Measurements from ENCODE around the gene ENOSF1.

DNA sequence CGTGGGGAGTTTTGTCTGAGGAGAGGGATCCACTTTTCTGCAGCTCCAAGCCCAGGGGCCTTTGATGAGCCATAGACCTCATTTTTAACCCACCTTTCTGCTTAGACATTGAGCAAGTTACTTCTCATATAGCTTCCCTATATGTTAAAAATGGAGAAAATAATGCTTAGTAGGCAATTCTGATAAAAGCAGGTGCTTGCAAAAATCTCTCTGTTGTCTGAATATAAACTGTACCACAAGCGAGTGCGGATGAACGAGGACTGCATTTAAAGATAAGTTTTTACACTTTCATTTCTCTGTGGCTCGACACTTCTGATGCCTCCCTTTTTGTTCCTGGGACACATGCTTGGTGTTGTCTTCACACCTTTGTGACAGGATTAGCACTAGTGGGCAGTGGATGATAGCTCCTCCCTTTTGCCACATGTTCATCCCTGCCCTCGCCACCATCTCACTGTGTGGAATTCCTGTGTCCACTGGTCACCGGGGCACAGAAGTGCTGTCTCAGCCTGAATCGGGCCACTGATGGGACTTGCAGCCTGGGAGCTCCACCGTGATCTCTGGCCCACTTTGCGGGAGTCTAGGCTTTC lies 53.4 kb downstream of the ENOSF1 start:
- TF ChIP-seq CTCF (IDR thresholded peaks at IDR 0.05; ENCODE audit: insufficient read depth, low read length, poor library complexity, severe bottlenecking) (no peak), EZH2phosphoT487 (conservative IDR thresholded peaks at IDR 0.05; ENCODE audit: low read length) (no peak)

Data from SU-DHL-6 (cell line).